ENCODE measurements around the gene CHRNA10.

Gene CHRNA10

GRCh38 chr11:3627291-3627690 lies 43.9 kb downstream of the CHRNA10 start:
- no peak for DNase-seq

GRCh38 chr11:3626250-3626960 lies 44.8 kb downstream of the CHRNA10 start:
- no peak for DNase-seq

GRCh38 chr11:3623767-3624458 lies 47.3 kb downstream of the CHRNA10 start:
- no peak for DNase-seq

DNA sequence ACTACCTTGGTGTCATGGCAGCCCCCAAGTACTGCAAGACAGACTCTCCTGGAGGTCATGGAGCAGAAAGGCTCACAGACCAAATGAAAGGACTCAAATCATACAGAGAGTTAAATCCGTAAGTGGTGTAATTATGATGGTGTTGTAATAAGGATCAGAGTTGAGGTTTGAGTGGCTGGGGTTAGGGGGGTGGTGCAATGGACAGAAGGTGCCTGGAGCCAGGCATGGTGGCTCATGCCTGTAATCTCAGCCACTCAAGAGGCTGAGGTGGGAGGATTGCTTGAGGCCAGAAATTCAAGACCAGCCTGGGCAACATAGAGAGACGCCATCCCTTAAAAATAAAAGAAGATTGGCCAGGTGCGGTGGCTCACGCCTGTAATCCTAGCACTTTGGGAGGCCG lies 48.1 kb downstream of the CHRNA10 start:
- no peak for DNase-seq

- DNase-seq = no peak
These were observed 48.7 kb downstream of the CHRNA10 start for GRCh38 chr11:3622521-3622920.

GRCh38 chr11:3617990-3618389 lies 53.2 kb downstream of the CHRNA10 start:
- no peak for DNase-seq

- no peak for DNase-seq
These were observed 54.3 kb downstream of the CHRNA10 start for GRCh38 chr11:3616721-3617460.

GRCh38 chr11:3615998-3616397 lies 55.2 kb downstream of the CHRNA10 start:
- DNase-seq = no peak
